Measurements from ENCODE around the gene PDGFA. TPM values are rescaled to one million over a fixed set of nuclear protein-coding genes. Genes with fewer than 3 reads are reported as not detected.

PDGFA gene
- total RNA-seq, 1 experiment from 2014 or later, result 23.6 TPM

DNA sequence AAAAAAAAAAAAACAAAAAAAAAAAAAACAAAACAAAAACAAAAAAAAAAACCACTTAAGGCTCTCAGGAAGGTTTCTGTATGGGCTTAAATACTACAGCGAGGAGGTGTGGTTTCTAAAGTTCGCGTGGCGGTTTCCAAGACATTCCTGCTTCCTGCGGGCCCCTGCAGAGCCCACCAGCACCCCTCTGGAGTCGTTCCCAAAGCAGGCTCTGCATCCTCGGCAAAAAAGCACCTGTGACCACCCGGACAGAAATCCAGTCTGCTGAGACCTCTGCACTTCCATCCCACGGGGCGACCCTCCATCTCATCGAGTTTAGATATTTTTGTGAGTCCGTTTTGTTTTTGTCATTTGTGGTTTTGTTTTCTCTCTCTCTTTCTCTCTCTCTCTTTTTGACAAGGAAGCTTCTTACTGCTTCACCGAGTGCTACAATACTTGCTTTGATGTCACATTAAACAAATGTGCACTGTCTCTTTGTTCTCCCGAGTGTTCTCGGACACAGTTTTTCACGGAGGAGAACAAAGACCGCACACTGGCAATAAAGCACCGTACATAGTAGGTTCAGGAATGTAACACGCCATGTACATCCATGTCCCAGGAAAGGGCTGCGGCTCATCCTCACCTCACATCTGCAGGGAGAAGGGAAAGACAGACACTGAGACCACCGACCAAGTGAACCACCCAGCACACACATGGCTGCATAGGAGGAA is 21.5 kb downstream of the PDGFA start:
- H3K27me3 ChIP-seq (ENCODE audit: insufficient read depth, low read depth), result no peaks in the 10 kb centered on the region
- H2AFZ ChIP-seq, result no peak overlapping the region
- H4K20me1 ChIP-seq (ENCODE audit: insufficient read depth), result no peaks in the 10 kb centered on the region; the same call in 1 of the 2 replicates
- no peak overlapping the region for H3K4me2 ChIP-seq
- TF ChIP-seq, protein P1, sequence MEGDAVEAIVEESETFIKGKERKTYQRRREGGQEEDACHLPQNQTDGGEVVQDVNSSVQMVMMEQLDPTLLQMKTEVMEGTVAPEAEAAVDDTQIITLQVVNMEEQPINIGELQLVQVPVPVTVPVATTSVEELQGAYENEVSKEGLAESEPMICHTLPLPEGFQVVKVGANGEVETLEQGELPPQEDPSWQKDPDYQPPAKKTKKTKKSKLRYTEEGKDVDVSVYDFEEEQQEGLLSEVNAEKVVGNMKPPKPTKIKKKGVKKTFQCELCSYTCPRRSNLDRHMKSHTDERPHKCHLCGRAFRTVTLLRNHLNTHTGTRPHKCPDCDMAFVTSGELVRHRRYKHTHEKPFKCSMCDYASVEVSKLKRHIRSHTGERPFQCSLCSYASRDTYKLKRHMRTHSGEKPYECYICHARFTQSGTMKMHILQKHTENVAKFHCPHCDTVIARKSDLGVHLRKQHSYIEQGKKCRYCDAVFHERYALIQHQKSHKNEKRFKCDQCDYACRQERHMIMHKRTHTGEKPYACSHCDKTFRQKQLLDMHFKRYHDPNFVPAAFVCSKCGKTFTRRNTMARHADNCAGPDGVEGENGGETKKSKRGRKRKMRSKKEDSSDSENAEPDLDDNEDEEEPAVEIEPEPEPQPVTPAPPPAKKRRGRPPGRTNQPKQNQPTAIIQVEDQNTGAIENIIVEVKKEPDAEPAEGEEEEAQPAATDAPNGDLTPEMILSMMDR (conservative IDR thresholded peaks at IDR 0.05), result no peak
- TF ChIP-seq EZH2 (IDR thresholded peaks at IDR 0.05; ENCODE audit: low read depth), result no peak
- H3K36me3 ChIP-seq (ENCODE audit: low read depth), result peaks cover 11% of the 10 kb centered on the region; the same call in 1 of the 2 replicates
- H3K4me3 ChIP-seq, result no peak overlapping the region
- no peaks in the 10 kb centered on the region for H3K9me2 ChIP-seq (ENCODE audit: insufficient read depth)
- ChIA-PET CTCF (no interaction called here), POLR2A (ENCODE audit: unreplicated experiment) (no interaction called here)
- H3K4me1 ChIP-seq (replicated peaks; ENCODE audit: insufficient read depth), result no peaks in the 10 kb centered on the region
- H3F3A ChIP-seq (ENCODE audit: insufficient read depth, low read depth), result no peaks in the 10 kb centered on the region; the same call in 1 of the 2 replicates
- BruUV-seq (replicated peaks), result TSS peak; percentile 33
- H3K9me3 ChIP-seq (ENCODE audit: insufficient read depth, low read depth), result no peaks in the 10 kb centered on the region
- no peak overlapping the region for H3K27ac ChIP-seq
- H3K79me2 ChIP-seq (ENCODE audit: low read depth), result no peaks in the 10 kb centered on the region
- DNase-seq, result no peak
- intact Hi-C loops (cut with micrococcal nuclease; ENCODE audit: unreplicated experiment), result no loop called here

DNA sequence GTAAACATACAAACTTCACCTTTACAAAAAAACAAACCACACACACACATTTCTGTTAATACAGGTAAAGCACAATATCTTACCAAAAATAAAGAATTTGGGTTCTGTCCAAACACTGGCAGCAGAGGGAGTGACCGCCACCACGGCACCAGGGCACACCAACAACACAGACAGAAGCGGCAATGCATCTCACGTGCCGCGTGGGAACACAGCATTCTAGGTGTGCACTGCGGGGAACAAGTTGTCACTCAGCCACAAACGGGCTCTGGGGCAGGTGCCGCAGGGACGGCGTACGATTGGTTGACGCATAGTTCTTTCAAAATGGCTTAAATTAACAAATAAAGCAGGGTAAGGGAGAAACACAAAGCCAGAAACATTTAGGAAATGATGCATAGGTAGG is 22.3 kb downstream of the PDGFA start:
- CTCF ChIA-PET, result no interaction called here
- no peak for DNase-seq
- Histone ChIP-seq H4K20me1 (ENCODE audit: insufficient read depth) (no peaks in the 10 kb centered on the region; the same call in 1 of the 2 replicates), H3K4me3 (no peak overlapping the region), H3K4me1 (replicated peaks; ENCODE audit: insufficient read depth) (no peaks in the 10 kb centered on the region), H3K9me3 (ENCODE audit: insufficient read depth, low read depth) (no peaks in the 10 kb centered on the region), H3K27me3 (ENCODE audit: insufficient read depth, low read depth) (no peaks in the 10 kb centered on the region), H3K4me2 (no peak overlapping the region), H3K9me2 (ENCODE audit: insufficient read depth) (no peaks in the 10 kb centered on the region), H3K79me2 (ENCODE audit: low read depth) (no peaks in the 10 kb centered on the region), H3F3A (ENCODE audit: insufficient read depth, low read depth) (no peaks in the 10 kb centered on the region; the same call in 1 of the 2 replicates), H3K36me3 (ENCODE audit: low read depth) (peaks cover 11% of the 10 kb centered on the region; the same call in 1 of the 2 replicates), H2AFZ (no peak overlapping the region), H3K27ac (no peak overlapping the region)
- TF ChIP-seq, protein P1 (conservative IDR thresholded peaks at IDR 0.05), result no peak
- TF ChIP-seq EZH2 (IDR thresholded peaks at IDR 0.05; ENCODE audit: low read depth), result no peak
- no TSS peak for BruUV-seq (replicated peaks)
- intact Hi-C loops (cut with micrococcal nuclease; ENCODE audit: unreplicated experiment), result no loop called here
- POLR2A ChIA-PET (ENCODE audit: unreplicated experiment), result no interaction called here

DNA sequence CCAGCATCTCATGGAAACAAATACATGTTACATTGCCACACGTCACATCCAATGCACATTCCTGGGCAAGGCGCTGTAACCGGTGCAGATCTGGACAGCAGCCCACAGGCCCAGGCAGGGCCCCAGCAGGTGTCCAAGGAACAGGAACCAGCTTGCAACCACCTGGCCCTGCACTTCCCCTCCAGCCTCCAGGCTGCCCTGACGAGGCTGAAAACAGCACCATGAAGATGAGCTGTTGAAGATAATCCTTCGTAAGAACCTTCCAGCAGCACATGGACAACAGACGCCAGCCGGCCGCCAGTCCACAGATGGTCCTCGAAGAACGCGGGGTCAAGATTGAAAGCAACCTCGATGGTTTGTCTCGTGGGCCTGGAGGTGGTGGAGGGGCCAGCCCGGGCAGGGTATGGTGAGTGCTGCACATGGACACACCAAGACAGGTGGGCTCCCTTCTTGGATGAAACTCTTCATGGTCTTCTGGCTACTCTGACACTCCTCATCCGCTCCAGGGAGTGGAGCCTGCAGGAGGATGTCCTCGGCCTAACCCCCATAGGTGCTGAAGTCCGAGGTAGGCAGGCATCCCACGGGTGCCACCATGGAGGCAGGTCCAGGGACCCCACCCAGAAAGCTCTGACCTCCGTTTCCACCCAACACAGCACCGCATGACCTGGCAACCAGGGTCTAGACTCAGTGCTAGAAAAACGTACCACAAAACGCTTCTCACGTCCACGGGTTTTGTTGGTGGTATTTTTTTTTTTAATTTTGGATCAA is 22.9 kb downstream of the PDGFA start:
- Histone ChIP-seq H3K4me2 (no peak overlapping the region), H3K79me2 (ENCODE audit: low read depth) (no peaks in the 10 kb centered on the region), H3K9me2 (ENCODE audit: insufficient read depth) (no peaks in the 10 kb centered on the region), H3K36me3 (ENCODE audit: low read depth) (peaks cover 11% of the 10 kb centered on the region; the same call in 1 of the 2 replicates), H3K27ac (no peak overlapping the region), H3K4me3 (no peak overlapping the region), H4K20me1 (ENCODE audit: insufficient read depth) (no peaks in the 10 kb centered on the region; the same call in 1 of the 2 replicates), H3K27me3 (ENCODE audit: insufficient read depth, low read depth) (peaks cover 2% of the 10 kb centered on the region; the same call in 1 of the 2 replicates), H3F3A (ENCODE audit: insufficient read depth, low read depth) (no peaks in the 10 kb centered on the region; the same call in 1 of the 2 replicates), H3K4me1 (replicated peaks; ENCODE audit: insufficient read depth) (no peaks in the 10 kb centered on the region), H3K9me3 (ENCODE audit: insufficient read depth, low read depth) (no peaks in the 10 kb centered on the region), H2AFZ (no peak overlapping the region)
- POLR2A ChIA-PET (ENCODE audit: unreplicated experiment), result no interaction called here
- TF ChIP-seq EZH2 (IDR thresholded peaks at IDR 0.05; ENCODE audit: low read depth), result no peak
- TF ChIP-seq, protein P1 (conservative IDR thresholded peaks at IDR 0.05), result no peak
- BruUV-seq (replicated peaks), result no TSS peak
- CTCF ChIA-PET, result no interaction called here
- DNase-seq, result no peak
- intact Hi-C loops (cut with micrococcal nuclease; ENCODE audit: unreplicated experiment), result no loop called here
